Osteocyte (in vitro differentiated cells): ENCODE results near the gene VWF. TPM values are rescaled to one million over a fixed set of nuclear protein-coding genes. Genes with fewer than 3 reads are reported as not detected.

Experiments used
- DNase-seq: peaks from one replicate; pipeline ENCODE4 v3.0.0; 2021; ENCODE audit warnings: mixed read lengths; ENCODE audit not compliant: unreplicated experiment; ENCODE audit errors: extremely low spot score
- H3K27ac Mint-ChIP-seq: one replicate; pipeline ENCODE4 v1.8.0; 2021; ENCODE audit warnings: mild to moderate bottlenecking, mixed read lengths; ENCODE audit not compliant: unreplicated experiment
- H3K27me3 Mint-ChIP-seq: one replicate; pipeline ENCODE4 v1.8.0; 2021; ENCODE audit warnings: mixed read lengths; ENCODE audit not compliant: unreplicated experiment
- H3K36me3 Mint-ChIP-seq: one replicate; pipeline ENCODE4 v1.8.0; 2021; ENCODE audit warnings: mixed read lengths; ENCODE audit not compliant: unreplicated experiment
- H3K4me1 Mint-ChIP-seq: one replicate; pipeline ENCODE4 v1.8.0; 2021; ENCODE audit warnings: mixed read lengths; ENCODE audit not compliant: unreplicated experiment
- H3K4me3 Mint-ChIP-seq: one replicate; pipeline ENCODE4 v1.8.0; 2021; ENCODE audit warnings: mild to moderate bottlenecking, moderate library complexity, mixed read lengths; ENCODE audit not compliant: unreplicated experiment
- H3K9me3 Mint-ChIP-seq: one replicate; pipeline ENCODE4 v1.8.0; 2021; ENCODE audit warnings: mixed read lengths; ENCODE audit not compliant: unreplicated experiment
- CTCF ChIP-seq: fragments of 200-600 bp; sonication (generic); IDR thresholded peaks from 2 replicates; pipeline ENCODE4 v1.5.0; 2021; ENCODE audit warnings: antibody characterized with exemption, mild to moderate bottlenecking, moderate library complexity
- total RNA-seq: library from RNA; stranded (reverse); gene quantifications from 2 replicates; pipeline ENCODE4 v1.2.1, GENCODE V29; 2021

The VWF gene
- total RNA-seq, 1 donor from 2014 or later, result 0.13 TPM

- no peak overlapping the region for H3K4me3 Mint-ChIP-seq
- no peaks in the 10 kb centered on the region for H3K9me3 Mint-ChIP-seq
- H3K36me3 Mint-ChIP-seq, result no peaks in the 10 kb centered on the region
- peaks cover 2% of the 10 kb centered on the region for H3K4me1 Mint-ChIP-seq
- DNase-seq, result no peak
- H3K27ac Mint-ChIP-seq, result no peak overlapping the region
- TF ChIP-seq CTCF, result no peak
- H3K27me3 Mint-ChIP-seq, result no peaks in the 10 kb centered on the region
Observed at GRCh38 chr12:6113691-6114475, 10.6 kb downstream of the VWF start.

DNA sequence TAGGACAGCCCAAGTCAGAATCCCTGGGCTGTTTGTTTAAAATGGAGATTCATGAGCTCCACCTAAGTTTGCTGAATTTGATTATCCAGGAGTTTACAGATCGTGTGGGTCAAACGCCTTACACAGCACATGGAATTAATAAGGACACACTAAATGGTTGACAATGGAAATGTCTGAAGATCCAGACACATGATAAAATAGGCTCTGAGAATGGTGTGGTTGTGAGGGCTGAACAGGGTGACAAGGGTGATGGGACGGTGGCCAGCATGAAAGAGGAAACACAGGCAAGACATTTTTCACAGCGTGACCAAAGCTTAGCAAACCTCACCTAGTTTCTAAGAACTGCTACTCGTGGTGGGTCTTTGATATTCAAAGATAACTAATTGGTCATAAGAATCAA is 12.5 kb downstream of the VWF start:
- Mint-ChIP-seq H3K4me3 (no peak overlapping the region), H3K9me3 (no peaks in the 10 kb centered on the region), H3K27me3 (no peaks in the 10 kb centered on the region), H3K36me3 (no peaks in the 10 kb centered on the region), H3K27ac (no peak overlapping the region), H3K4me1 (peaks cover 2% of the 10 kb centered on the region)
- DNase-seq, result no peak
- TF ChIP-seq CTCF, result no peak

DNA sequence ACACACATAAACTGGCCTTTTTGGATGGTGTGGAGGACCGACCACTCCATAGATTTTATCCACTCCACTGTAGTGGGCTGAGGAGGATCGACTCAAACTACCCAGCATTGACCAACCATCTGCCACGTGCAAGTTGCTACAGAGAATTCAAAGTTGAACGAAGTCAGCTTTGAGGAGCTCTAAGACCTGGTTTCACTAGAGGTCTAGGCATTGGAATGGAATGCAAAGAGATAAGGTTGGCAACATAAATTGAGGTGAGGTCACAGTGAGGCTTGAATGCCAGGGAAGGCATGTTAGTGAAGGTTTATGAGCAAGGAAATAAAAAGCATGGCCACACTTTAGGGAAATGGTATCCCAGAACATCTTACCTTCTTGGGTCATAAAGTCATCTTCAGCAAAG is 14.5 kb downstream of the VWF start:
- DNase-seq, result no peak
- no peak for TF ChIP-seq CTCF
- Mint-ChIP-seq H3K36me3 (no peaks in the 10 kb centered on the region), H3K27me3 (no peaks in the 10 kb centered on the region), H3K9me3 (no peaks in the 10 kb centered on the region), H3K27ac (no peak overlapping the region), H3K4me1 (no peaks in the 10 kb centered on the region), H3K4me3 (no peak overlapping the region)

DNA sequence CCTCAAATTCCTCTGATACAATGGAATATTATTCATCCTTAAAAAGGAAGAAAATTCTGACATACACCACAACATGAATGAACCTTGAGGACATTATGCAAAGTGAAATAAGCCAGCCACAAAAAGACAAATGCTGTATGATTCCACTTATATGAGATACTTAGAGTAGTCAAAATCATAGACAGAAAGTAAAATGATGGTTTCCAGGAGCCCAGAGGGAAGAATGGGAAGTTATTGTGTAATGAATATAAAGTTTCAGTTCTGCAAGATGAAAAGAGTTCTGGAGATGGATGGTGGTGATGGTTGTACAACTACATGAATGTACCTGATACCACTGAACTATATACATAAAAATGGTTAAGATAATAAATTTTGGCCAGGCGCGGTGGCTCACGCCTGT is 18.3 kb downstream of the VWF start:
- Mint-ChIP-seq H3K36me3 (no peaks in the 10 kb centered on the region), H3K27me3 (no peaks in the 10 kb centered on the region), H3K9me3 (no peaks in the 10 kb centered on the region), H3K4me1 (peaks cover 9% of the 10 kb centered on the region), H3K27ac (no peak overlapping the region), H3K4me3 (no peak overlapping the region)
- no peak for TF ChIP-seq CTCF
- DNase-seq, result no peak

DNA sequence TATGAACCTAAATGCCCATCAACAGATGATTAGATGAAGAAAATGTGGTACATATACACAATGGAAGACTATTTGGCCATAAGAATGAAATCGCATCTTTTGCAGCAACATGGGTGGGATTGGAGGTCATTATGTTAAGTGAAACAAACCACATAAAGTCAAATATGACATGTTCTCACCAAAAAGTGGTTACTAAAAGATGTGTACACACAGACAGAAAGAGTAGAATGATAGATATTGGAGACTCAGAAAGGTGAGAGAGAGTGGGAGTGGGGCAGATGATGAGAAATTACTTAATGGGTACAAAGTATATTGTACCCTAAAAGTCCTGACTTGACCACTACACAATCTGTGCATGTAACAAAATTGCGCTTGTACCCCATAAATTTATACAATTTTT is 19.6 kb downstream of the VWF start:
- TF ChIP-seq CTCF, result no peak
- no peaks in the 10 kb centered on the region for H3K27me3 Mint-ChIP-seq
- DNase-seq, result no peak
- H3K36me3 Mint-ChIP-seq, result no peaks in the 10 kb centered on the region
- no peak overlapping the region for H3K27ac Mint-ChIP-seq
- no peaks in the 10 kb centered on the region for H3K9me3 Mint-ChIP-seq
- no peak overlapping the region for H3K4me3 Mint-ChIP-seq
- peaks cover 9% of the 10 kb centered on the region for H3K4me1 Mint-ChIP-seq
